Right atrium auricular region (tissue), 2 donors: Measurements from ENCODE around the gene ATP2B2. TPM values are rescaled to one million over a fixed set of nuclear protein-coding genes. Genes with fewer than 3 reads are reported as not detected.

Experiments
- DNase-seq: peaks from one replicate; pipeline ENCODE4 v3.0.0-alpha.2; 2019; ENCODE audit warnings: low spot score
- H3K27ac ChIP-seq, 2 donors: fragments of 200-600 bp; sonication (generic); 1 replicate in 1 of 2; 2 replicates in 1 of 2; pipeline ENCODE4 v1.5.1; 2016 to 2019
- H3K27me3 ChIP-seq, 2 donors: fragments of 200-600 bp; sonication (generic); one replicate each; pipeline versions ENCODE4 v1.5.1 to v1.6.0; 2017 to 2019
- H3K36me3 ChIP-seq: fragments of 200-600 bp; sonication (generic); one replicate; pipeline ENCODE4 v1.5.1; 2016
- H3K4me1 ChIP-seq, 2 donors: fragments of 200-600 bp; sonication (generic); one replicate each; pipeline versions ENCODE4 v1.5.1 to v1.6.0; 2017 to 2019
- H3K4me3 ChIP-seq, 2 donors: fragments of 200-600 bp; sonication (generic); 1 replicate in 1 of 2; 2 replicates in 1 of 2; pipeline ENCODE4 v1.5.1; 2017 to 2019; ENCODE audit warnings: mild to moderate bottlenecking in 1 of 2, moderate library complexity in 1 of 2
- H3K9me3 ChIP-seq, 2 donors: fragments of 200-600 bp; sonication (generic); one replicate each; pipeline ENCODE4 v1.5.1; 2019
- total RNA-seq, 2 donors: library from RNA; depleted of rRNA; stranded (reverse); fragments of >200 nt; gene quantifications; one replicate each; pipeline ENCODE4 v1.1.0, GENCODE V29; 2016
- TF ChIP-seq, protein P1 (sequence below), 2 donors: fragments of 200-600 bp; sonication (generic); IDR thresholded peaks; one replicate each; pipeline ENCODE4 v1.5.1; 2019; ENCODE audit warnings: antibody characterized with exemption in 2 of 2

Gene ATP2B2
- total RNA-seq, 2 donors from 2014 or later, result 0.12 to 0.15 TPM

- no peak for DNase-seq
- no peak overlapping the region for H3K27ac ChIP-seq
- no peak overlapping the region for H3K4me3 ChIP-seq
- TF ChIP-seq, protein P1, sequence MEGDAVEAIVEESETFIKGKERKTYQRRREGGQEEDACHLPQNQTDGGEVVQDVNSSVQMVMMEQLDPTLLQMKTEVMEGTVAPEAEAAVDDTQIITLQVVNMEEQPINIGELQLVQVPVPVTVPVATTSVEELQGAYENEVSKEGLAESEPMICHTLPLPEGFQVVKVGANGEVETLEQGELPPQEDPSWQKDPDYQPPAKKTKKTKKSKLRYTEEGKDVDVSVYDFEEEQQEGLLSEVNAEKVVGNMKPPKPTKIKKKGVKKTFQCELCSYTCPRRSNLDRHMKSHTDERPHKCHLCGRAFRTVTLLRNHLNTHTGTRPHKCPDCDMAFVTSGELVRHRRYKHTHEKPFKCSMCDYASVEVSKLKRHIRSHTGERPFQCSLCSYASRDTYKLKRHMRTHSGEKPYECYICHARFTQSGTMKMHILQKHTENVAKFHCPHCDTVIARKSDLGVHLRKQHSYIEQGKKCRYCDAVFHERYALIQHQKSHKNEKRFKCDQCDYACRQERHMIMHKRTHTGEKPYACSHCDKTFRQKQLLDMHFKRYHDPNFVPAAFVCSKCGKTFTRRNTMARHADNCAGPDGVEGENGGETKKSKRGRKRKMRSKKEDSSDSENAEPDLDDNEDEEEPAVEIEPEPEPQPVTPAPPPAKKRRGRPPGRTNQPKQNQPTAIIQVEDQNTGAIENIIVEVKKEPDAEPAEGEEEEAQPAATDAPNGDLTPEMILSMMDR (IDR thresholded peaks at IDR 0.05), result no peak
- H3K27me3 ChIP-seq, result peaks cover 0 to 6% of the 10 kb centered on the region in 2 donors
- H3K4me1 ChIP-seq, result peaks cover 0 to 4% of the 10 kb centered on the region in 2 donors
- H3K9me3 ChIP-seq, result no peaks in the 10 kb centered on the region
- H3K36me3 ChIP-seq, result no peaks in the 10 kb centered on the region
Measured at GRCh38 chr3:10471054-10471688, 34.2 kb downstream of the ATP2B2 start.

GRCh38 chr3:10470120-10471053 lies 35.0 kb downstream of the ATP2B2 start:
- Histone ChIP-seq H3K36me3 (no peaks in the 10 kb centered on the region), H3K27me3 (peaks cover 0 to 6% of the 10 kb centered on the region in 2 donors), H3K9me3 (no peaks in the 10 kb centered on the region), H3K4me1 (peaks cover 0 to 4% of the 10 kb centered on the region in 2 donors), H3K4me3 (no peak overlapping the region), H3K27ac (no peak overlapping the region)
- no peak for DNase-seq
- TF ChIP-seq, protein P1 (IDR thresholded peaks at IDR 0.05), result no peak

DNA sequence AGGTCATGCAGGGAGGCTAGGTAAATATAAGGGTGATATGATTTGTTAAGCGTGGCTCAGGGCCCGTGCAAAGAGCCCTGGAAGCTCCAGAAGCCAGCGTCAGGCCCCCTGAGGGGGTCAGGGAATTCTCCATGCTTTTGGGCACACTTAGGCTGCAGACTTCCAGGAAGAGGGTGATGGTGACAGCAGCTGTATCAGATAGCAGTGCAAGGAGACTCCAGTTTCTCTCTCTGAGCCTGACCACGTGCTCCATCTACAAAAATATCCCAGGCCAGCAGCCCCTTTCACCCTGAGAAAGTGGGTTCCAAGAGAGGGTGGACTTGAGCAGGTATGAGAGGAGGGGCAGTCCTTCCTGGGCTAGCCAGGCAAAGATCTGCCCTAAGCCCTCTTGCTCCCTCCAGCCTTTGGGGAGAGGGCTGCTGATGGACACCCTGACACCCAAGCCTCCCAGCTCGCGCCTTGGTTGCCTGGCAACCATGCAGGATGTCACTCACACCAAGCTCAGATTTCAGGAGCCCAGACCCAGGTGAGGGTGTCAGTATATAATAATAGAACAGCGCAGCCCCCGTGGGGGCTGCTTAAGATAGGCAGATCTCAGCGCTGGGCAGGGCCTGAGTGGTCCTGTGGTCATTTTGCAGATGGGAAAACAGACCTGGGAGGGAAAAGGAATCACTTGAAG lies 35.8 kb downstream of the ATP2B2 start:
- H3K36me3 ChIP-seq, result no peaks in the 10 kb centered on the region
- H3K27me3 ChIP-seq, result peaks cover 0 to 6% of the 10 kb centered on the region in 2 donors
- H3K4me1 ChIP-seq, result peaks cover 0 to 4% of the 10 kb centered on the region in 2 donors
- H3K9me3 ChIP-seq, result no peaks in the 10 kb centered on the region
- TF ChIP-seq, protein P1 (IDR thresholded peaks at IDR 0.05), result no peak
- H3K27ac ChIP-seq, result no peak overlapping the region
- no peak for DNase-seq
- H3K4me3 ChIP-seq, result no peak overlapping the region

GRCh38 chr3:10468613-10469354 lies 36.6 kb downstream of the ATP2B2 start:
- no peaks in the 10 kb centered on the region for H3K36me3 ChIP-seq
- DNase-seq, result no peak
- TF ChIP-seq, protein P1 (IDR thresholded peaks at IDR 0.05), result no peak
- H3K27ac ChIP-seq, result no peak overlapping the region
- H3K4me1 ChIP-seq, result peaks cover 0 to 4% of the 10 kb centered on the region in 2 donors
- no peak overlapping the region for H3K4me3 ChIP-seq
- H3K27me3 ChIP-seq, result peaks cover 0 to 6% of the 10 kb centered on the region in 2 donors
- no peaks in the 10 kb centered on the region for H3K9me3 ChIP-seq

- DNase-seq, result no peak
- H3K27me3 ChIP-seq, result peaks cover 0 to 6% of the 10 kb centered on the region in 2 donors
- TF ChIP-seq, protein P1 (IDR thresholded peaks at IDR 0.05), result no peak
- H3K4me1 ChIP-seq, result peaks cover 0 to 4% of the 10 kb centered on the region in 2 donors
- no peaks in the 10 kb centered on the region for H3K9me3 ChIP-seq
- H3K36me3 ChIP-seq, result no peaks in the 10 kb centered on the region
- no peak overlapping the region for H3K27ac ChIP-seq
- H3K4me3 ChIP-seq, result no peak overlapping the region
Measured at GRCh38 chr3:10467904-10468612, 37.3 kb downstream of the ATP2B2 start.
